Aorta (tissue), 4 donors: ENCODE results near the gene SNPH. TPM values are rescaled to one million over a fixed set of nuclear protein-coding genes. Genes with fewer than 3 reads are reported as not detected.

ENCODE experiments used
- polyA plus RNA-seq, 2 donors: library from polyadenylated mRNA; stranded (reverse); fragments of 200-250 nt; gene quantifications; one replicate each; pipeline ENCODE4 v1.2.3, GENCODE V29; 2013
- total RNA-seq, 2 donors: library from RNA; stranded (reverse); fragmentation: NEBNext Ultra II Directional; extraction: Animal tissue kit (Norgen Biotek cat#: 25700); gene quantifications; one replicate each; pipeline ENCODE4 v1.2.1, GENCODE V29; 2021
- donor health status: healthy with polysubstance abuse.
- donor health status: Bipolar disorder and iron deficiency.
- donor health status: DM: no; HTN: no; CAD: no.
- donor health status: DM: yes; HTN: yes; CAD: no.

SNPH gene
- total and polyA plus RNA-seq, 4 donors, result 1.3 to 6.8 (median 5.5) TPM

Other genes starting within 250 kb of the SNPH start
- gene PSMF1, start 147.7 kb upstream of the SNPH start, total RNA-seq, result 100 to 1,000 TPM in 1 of 2 donors, 10 to 100 TPM in 1; 96.9 to 105 TPM
- 10 to 100 TPM; 39.3 to 70.6 TPM for gene PSMF1, start 147.7 kb upstream of the SNPH start, polyA plus RNA-seq
- 1 to 10 TPM in 1 of 2 donors, under 1 TPM in 1; 0.71 to 3.8 TPM for gene TMEM74B, start 81.3 kb upstream of the SNPH start, total RNA-seq
- 1 to 10 TPM in 1 of 2 donors, not detected in 1; 1.9 TPM for gene TMEM74B, start 81.3 kb upstream of the SNPH start, polyA plus RNA-seq
- gene C20orf202, start 62.8 kb upstream of the SNPH start, total RNA-seq, result under 1 TPM in 1 of 2 donors, not detected in 1; 0.54 TPM
- under 1 TPM; 0.26 to 0.88 TPM for gene C20orf202, start 62.8 kb upstream of the SNPH start, polyA plus RNA-seq
- gene RAD21L1, start 40.2 kb upstream of the SNPH start, total RNA-seq, result not detected
- gene RAD21L1, start 40.2 kb upstream of the SNPH start, polyA plus RNA-seq, result not detected
- 1 to 10 TPM; 5.3 to 6.9 TPM for gene SDCBP2, start 62.8 kb downstream of the SNPH start, total RNA-seq
- gene SDCBP2, start 62.8 kb downstream of the SNPH start, polyA plus RNA-seq, result 10 to 100 TPM in 1 of 2 donors, 1 to 10 TPM in 1; 4.0 to 63.4 TPM
- gene FKBP1A, start 126.8 kb downstream of the SNPH start, total RNA-seq, result 100 to 1,000 TPM; 249 to 273 TPM
- 100 to 1,000 TPM; 105 to 202 TPM for gene FKBP1A, start 126.8 kb downstream of the SNPH start, polyA plus RNA-seq
- gene NSFL1C, start 200.6 kb downstream of the SNPH start, total RNA-seq, result 10 to 100 TPM; 61.3 to 71.3 TPM
- 10 to 100 TPM; 35.6 to 59.7 TPM for gene NSFL1C, start 200.6 kb downstream of the SNPH start, polyA plus RNA-seq
- gene SIRPB2, start 225.1 kb downstream of the SNPH start, total RNA-seq, result 10 to 100 TPM; 12.9 to 27.3 TPM
- 1 to 10 TPM in 1 of 2 donors, under 1 TPM in 1; 1.00 to 4.1 TPM for gene SIRPB2, start 225.1 kb downstream of the SNPH start, polyA plus RNA-seq